Measurements from ENCODE around the gene MCOLN1. TPM values are rescaled to one million over a fixed set of nuclear protein-coding genes. Genes with fewer than 3 reads are reported as not detected.
A peak's percentile ranks its signal among the peaks of the same experiment; 100 is the strongest.

The MCOLN1 gene
- polyA plus RNA-seq, 1 of the 3 experiments (the other 2 are of a cell fraction): 28.4 TPM

GRCh38 chr19:7522072-7522922, at the start of gene MCOLN1 (continued):
- TF ChIP-seq USF1 (IDR thresholded peaks at IDR 0.05; ENCODE audit: borderline replicate concordance, low read depth) (peak; percentile 100), YY1 (IDR thresholded peaks at IDR 0.05; ENCODE audit: low read depth) (peak; percentile 58; the same call in 1 of the 2 replicates), RCOR1 (IDR thresholded peaks at IDR 0.05; ENCODE audit: low read length) (peak; percentile 39; the same call in 1 of the 2 replicates)

GRCh38 chr19:7475665-7476064, 46.8 kb upstream of the MCOLN1 start:
- DNase-seq: peak; percentile 28
- Histone ChIP-seq H3K27me3 (ENCODE audit: insufficient read depth) (no peaks in the 10 kb centered on the region), H3K9ac (no peak overlapping the region), H3K4me2 (no peak overlapping the region), H2AFZ (ENCODE audit: low read depth) (no peak overlapping the region), H3K4me1 (ENCODE audit: control insufficient read depth in 1 of 2, insufficient read depth in 2 of 2, low read depth in 1 of 2, low read length in 1 of 2) (peaks cover 0 to 14% of the 10 kb centered on the region in 2 experiments; a peak in 1 of 4 replicates), H3K36me3 (replicated peaks in 1 of 2; ENCODE audit: control insufficient read depth in 1 of 2, insufficient read depth in 2 of 2, low read length in 1 of 2) (peaks cover 0 to 6% of the 10 kb centered on the region in 2 experiments), H4K20me1 (ENCODE audit: insufficient read depth) (no peaks in the 10 kb centered on the region), H3K79me2 (ENCODE audit: insufficient read depth) (no peaks in the 10 kb centered on the region), H3K9me3 (no peaks in the 10 kb centered on the region), H3F3A (replicated peaks; ENCODE audit: insufficient read depth) (no peaks in the 10 kb centered on the region), H3K4me3 (ENCODE audit: low read depth in 2 of 2, low read length in 1 of 2) (no peak overlapping the region), H3K27ac (ENCODE audit: low read depth in 2 of 2, low read length in 1 of 2) (no peak overlapping the region), H3K9me2 (no peaks in the 10 kb centered on the region)
- POLR2A ChIA-PET: no interaction called here
- 100% methylated on average over 1 of the region's 6 CpGs for WGBS (ENCODE audit: low lambda C conversion rate)
- CTCF ChIA-PET: interaction anchor here (1.0 to 1.6 kb wide), 2 partner anchors 21 to 121 kb away, joined by 3 to 4 read pairs; no protein-coding TSS in a partner anchor
- TF ChIP-seq CHD2 (IDR thresholded peaks at IDR 0.05; ENCODE audit: low read length, partially characterized antibody): no peak
- TF ChIP-seq JUND (IDR thresholded peaks at IDR 0.05): no peak
- no peak for TF ChIP-seq MEF2A (IDR thresholded peaks at IDR 0.05; ENCODE audit: borderline replicate concordance, low read depth)
- TF ChIP-seq TAF1 (IDR thresholded peaks at IDR 0.05; ENCODE audit: borderline replicate concordance, low read depth, low read length): no peak
- TF ChIP-seq, protein P1, sequence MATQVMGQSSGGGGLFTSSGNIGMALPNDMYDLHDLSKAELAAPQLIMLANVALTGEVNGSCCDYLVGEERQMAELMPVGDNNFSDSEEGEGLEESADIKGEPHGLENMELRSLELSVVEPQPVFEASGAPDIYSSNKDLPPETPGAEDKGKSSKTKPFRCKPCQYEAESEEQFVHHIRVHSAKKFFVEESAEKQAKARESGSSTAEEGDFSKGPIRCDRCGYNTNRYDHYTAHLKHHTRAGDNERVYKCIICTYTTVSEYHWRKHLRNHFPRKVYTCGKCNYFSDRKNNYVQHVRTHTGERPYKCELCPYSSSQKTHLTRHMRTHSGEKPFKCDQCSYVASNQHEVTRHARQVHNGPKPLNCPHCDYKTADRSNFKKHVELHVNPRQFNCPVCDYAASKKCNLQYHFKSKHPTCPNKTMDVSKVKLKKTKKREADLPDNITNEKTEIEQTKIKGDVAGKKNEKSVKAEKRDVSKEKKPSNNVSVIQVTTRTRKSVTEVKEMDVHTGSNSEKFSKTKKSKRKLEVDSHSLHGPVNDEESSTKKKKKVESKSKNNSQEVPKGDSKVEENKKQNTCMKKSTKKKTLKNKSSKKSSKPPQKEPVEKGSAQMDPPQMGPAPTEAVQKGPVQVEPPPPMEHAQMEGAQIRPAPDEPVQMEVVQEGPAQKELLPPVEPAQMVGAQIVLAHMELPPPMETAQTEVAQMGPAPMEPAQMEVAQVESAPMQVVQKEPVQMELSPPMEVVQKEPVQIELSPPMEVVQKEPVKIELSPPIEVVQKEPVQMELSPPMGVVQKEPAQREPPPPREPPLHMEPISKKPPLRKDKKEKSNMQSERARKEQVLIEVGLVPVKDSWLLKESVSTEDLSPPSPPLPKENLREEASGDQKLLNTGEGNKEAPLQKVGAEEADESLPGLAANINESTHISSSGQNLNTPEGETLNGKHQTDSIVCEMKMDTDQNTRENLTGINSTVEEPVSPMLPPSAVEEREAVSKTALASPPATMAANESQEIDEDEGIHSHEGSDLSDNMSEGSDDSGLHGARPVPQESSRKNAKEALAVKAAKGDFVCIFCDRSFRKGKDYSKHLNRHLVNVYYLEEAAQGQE (IDR thresholded peaks at IDR 0.05; ENCODE audit: low read depth, low read length): no peak
- TF ChIP-seq MAX (IDR thresholded peaks at IDR 0.05; ENCODE audit: low read depth): no peak
- TF ChIP-seq MXI1 (IDR thresholded peaks at IDR 0.05; ENCODE audit: low read depth, low read length): no peak

All from SK-N-SH (cell line).